CD8-positive, alpha-beta memory T cell (primary cell): Measurements from ENCODE around the gene CPTP. TPM values are rescaled to one million over a fixed set of nuclear protein-coding genes. Genes with fewer than 3 reads are reported as not detected.
"Not testable (repeated sequence)": the region's sequence is repeated elsewhere in the genome, so short reads cannot be mapped to it uniquely, and the experiment has no call there.

Experiments used
- CTCF ChIA-PET: fragments of 350-600 bp; sonication (Branson Sonifier 250); formaldehyde crosslinking; loops from one replicate; lab custom pipeline; 2021; ENCODE audit warnings: antibody characterized with exemption; lab: Charles Lee
- POLR2A ChIA-PET: fragments of 350-600 bp; sonication (Branson Sonifier 250); formaldehyde crosslinking; loops from one replicate; lab custom pipeline; 2021; ENCODE audit warnings: antibody characterized with exemption; lab: Charles Lee
- DNase-seq, 5 donors: peaks; one replicate each; pipeline versions ENCODE4 v3.0.0 to v3.0.0-alpha.2; 2020 to 2022; ENCODE audit warnings: mixed read lengths in 1 of 5
- H3K27ac ChIP-seq: one replicate; pipeline ENCODE4 v1.7.0; 2013; ENCODE audit warnings: low read depth, mild to moderate bottlenecking, low read length, moderate library complexity
- H3K27me3 ChIP-seq: 2 replicates; pipeline ENCODE4 v1.7.0; 2013; ENCODE audit warnings: low read length, mild to moderate bottlenecking; ENCODE audit not compliant: insufficient read depth, poor library complexity, severe bottlenecking
- H3K36me3 ChIP-seq: 2 replicates; pipeline ENCODE4 v1.7.0; 2013; ENCODE audit warnings: mild to moderate bottlenecking, low read length, moderate library complexity; ENCODE audit not compliant: insufficient read depth
- H3K4me1 ChIP-seq: 2 replicates; pipeline ENCODE4 v1.7.0; 2013; ENCODE audit warnings: mild to moderate bottlenecking, low read length, moderate library complexity; ENCODE audit not compliant: insufficient read depth
- H3K4me3 ChIP-seq: 2 replicates; pipeline ENCODE4 v1.7.0; 2013; ENCODE audit warnings: mild to moderate bottlenecking, low read length
- H3K9me3 ChIP-seq: 2 replicates; pipeline ENCODE4 v1.7.0; 2013; ENCODE audit warnings: mild to moderate bottlenecking, low read length
- H3K27ac Mint-ChIP-seq, 8 donors: one replicate each; pipeline ENCODE4 v1.8.0; 2020 to 2021; ENCODE audit warnings: mixed read lengths in 8 of 8, mild to moderate bottlenecking in 6 of 8, inconsistent platforms in 3 of 8, moderate library complexity in 3 of 8
- H3K27me3 Mint-ChIP-seq, 2 donors: one replicate each; pipeline ENCODE4 v1.8.0; 2020 to 2021; ENCODE audit warnings: mixed read lengths in 2 of 2, mild to moderate bottlenecking in 1 of 2, moderate library complexity in 1 of 2
- H3K36me3 Mint-ChIP-seq, 3 donors: one replicate each; pipeline ENCODE4 v1.8.0; 2020 to 2021; ENCODE audit warnings: mixed read lengths in 3 of 3, inconsistent platforms in 1 of 3, mild to moderate bottlenecking in 1 of 3
- H3K4me1 Mint-ChIP-seq, 3 donors: one replicate each; pipeline ENCODE4 v1.8.0; 2020 to 2021; ENCODE audit warnings: mixed read lengths in 3 of 3, inconsistent platforms in 1 of 3, mild to moderate bottlenecking in 1 of 3
- H3K4me3 Mint-ChIP-seq, 7 donors: one replicate each; pipeline ENCODE4 v1.8.0; 2020 to 2021; ENCODE audit warnings: mixed read lengths in 7 of 7, mild to moderate bottlenecking in 6 of 7, moderate library complexity in 4 of 7, inconsistent platforms in 2 of 7
- H3K9me3 Mint-ChIP-seq, 5 donors: one replicate each; pipeline ENCODE4 v1.8.0; 2020 to 2022; ENCODE audit warnings: mixed read lengths in 5 of 5, mild to moderate bottlenecking in 3 of 5, moderate library complexity in 2 of 5, inconsistent platforms in 1 of 5
- polyA plus RNA-seq: library from polyadenylated mRNA; unstranded; fragments of 300-500 nt; fragmentation: Illumina TruSeq; gene quantifications from one replicate; pipeline ENCODE4 v1.2.3, GENCODE V29; 2021
- total RNA-seq, 2 experiments: library from RNA; stranded (reverse); gene quantifications; one replicate each; pipeline ENCODE4 v1.2.3, GENCODE V29; 2021

CPTP gene
- total and polyA plus RNA-seq, 3 experiments from 2014 or later = 17.6 to 23.6 (median 18.3) TPM

- Mint-ChIP-seq H3K36me3 (peaks cover 0 to 12% (median 0%) of the 10 kb centered on the region in 3 donors), H3K27ac (peak overlapping the region in 5 of 8 donors; percentile 33 to 63 (median 54)), H3K4me1 (peaks cover 10 to 40% (median 16%) of the 10 kb centered on the region in 3 donors)
- DNase-seq, H3K27me3 Mint-ChIP-seq, H3K4me3 Mint-ChIP-seq, H3K36me3 ChIP-seq, H3K9me3 Mint-ChIP-seq, H3K27ac ChIP-seq, H3K9me3 ChIP-seq, H3K27me3 ChIP-seq, H3K4me3 ChIP-seq: not testable (repeated sequence)
- CTCF ChIA-PET = interaction anchor here (1.1 to 6.5 kb wide), 4 partner anchors 29 to 248 kb away, joined by 3 to 57 read pairs (median 8); partner anchors contain the start of gene CCNL2
- peaks cover 30% of the 10 kb centered on the region for H3K4me1 ChIP-seq
- POLR2A ChIA-PET = interaction anchor here (2.2 kb wide), 1 partner anchor 29 kb away, joined by 10 read pairs; the partner anchor contains the start of gene CCNL2
These were observed 45.5 kb downstream of the CPTP start for GRCh38 chr1:1370094-1370493.

- peaks cover 32% of the 10 kb centered on the region for H3K4me1 ChIP-seq
- Mint-ChIP-seq H3K27ac (peak overlapping the region in 3 of 8 donors; percentile 63 to 96 (median 81)), H3K4me1 (peaks cover 15 to 45% (median 20%) of the 10 kb centered on the region in 3 donors), H3K27me3 (no peaks in the 10 kb centered on the region), H3K36me3 (peaks cover 0 to 15% (median 0%) of the 10 kb centered on the region in 3 donors), H3K9me3 (no peaks in the 10 kb centered on the region), H3K4me3 (peak overlapping the region in 3 of 7 donors; percentile 41 to 91 (median 46))
- H3K27ac ChIP-seq = no peak overlapping the region
- peak in 1 of 5 donors; percentile 38 for DNase-seq
- H3K27me3 ChIP-seq = no peaks in the 10 kb centered on the region
- no peaks in the 10 kb centered on the region for H3K36me3 ChIP-seq
- CTCF ChIA-PET = interaction anchor here (1.0 to 6.5 kb wide), 11 partner anchors 9 to 249 kb away, joined by 3 to 57 read pairs (median 4); partner anchors contain the start of genes CCNL2 and DVL1
- no peak overlapping the region for H3K4me3 ChIP-seq
- H3K9me3 ChIP-seq = no peaks in the 10 kb centered on the region
- POLR2A ChIA-PET = interaction anchor here (1.0 to 2.2 kb wide), 5 partner anchors 17 to 248 kb away, joined by 3 to 10 read pairs (median 3); partner anchors contain the start of genes CCNL2 and DVL1
These were observed 46.2 kb downstream of the CPTP start for GRCh38 chr1:1370771-1371300.

- POLR2A ChIA-PET = interaction anchor here (0.7 to 2.2 kb wide), 7 partner anchors 14 to 249 kb away, joined by 3 to 10 read pairs (median 3); partner anchors contain the start of genes CCNL2 and DVL1
- CTCF ChIA-PET = interaction anchor here (0.8 to 6.5 kb wide), 20 partner anchors 9 to 387 kb away, joined by 3 to 57 read pairs (median 6); partner anchors contain the start of genes CCNL2, DVL1, MXRA8 and UBE2J2
- Histone ChIP-seq H3K9me3 (no peaks in the 10 kb centered on the region), H3K4me1 (peaks cover 37% of the 10 kb centered on the region), H3K27ac (no peak overlapping the region), H3K27me3 (no peaks in the 10 kb centered on the region), H3K4me3 (peak overlapping the region; percentile 42), H3K36me3 (no peaks in the 10 kb centered on the region)
- Mint-ChIP-seq H3K4me1 (peaks cover 15 to 47% (median 20%) of the 10 kb centered on the region in 3 donors), H3K9me3 (no peaks in the 10 kb centered on the region), H3K27me3 (no peaks in the 10 kb centered on the region), H3K36me3 (peaks cover 0 to 15% (median 0%) of the 10 kb centered on the region in 3 donors), H3K27ac (peak overlapping the region in 6 of 8 donors; percentile 9 to 96 (median 78)), H3K4me3 (peak overlapping the region; percentile 24 to 91 (median 41))
- peak; percentile 68 to 94 (median 85) for DNase-seq
These were observed 46.8 kb downstream of the CPTP start for GRCh38 chr1:1371364-1371745.

GRCh38 chr1:1371746-1372711 is 47.4 kb downstream of the CPTP start:
- H3K36me3 Mint-ChIP-seq = peaks cover 0 to 15% (median 0%) of the 10 kb centered on the region in 3 donors
- Histone ChIP-seq H3K9me3 (no peaks in the 10 kb centered on the region), H3K36me3 (no peaks in the 10 kb centered on the region), H3K4me1 (peaks cover 37% of the 10 kb centered on the region), H3K27ac (no peak overlapping the region), H3K27me3 (no peaks in the 10 kb centered on the region), H3K4me3 (peak overlapping the region; percentile 42)
- CTCF ChIA-PET = interaction anchor here (0.8 to 6.5 kb wide), 24 partner anchors 8 to 388 kb away, joined by 3 to 57 read pairs (median 4); partner anchors contain the start of genes CCNL2, DVL1, MRPL20 and MXRA8
- H3K4me1 Mint-ChIP-seq = peaks cover 15 to 47% (median 20%) of the 10 kb centered on the region in 3 donors
- POLR2A ChIA-PET = interaction anchor here (0.6 to 2.2 kb wide), 10 partner anchors 9 to 1018 kb away, joined by 3 to 10 read pairs (median 4); partner anchors contain the start of genes CCNL2, DVL1 and MRPL20
- peak overlapping the region; percentile 41 to 91 (median 56) for H3K4me3 Mint-ChIP-seq
- peak; percentile 67 to 82 (median 75) for DNase-seq
- H3K27ac Mint-ChIP-seq = peak overlapping the region; percentile 56 to 96 (median 82)
- H3K27me3 Mint-ChIP-seq = no peaks in the 10 kb centered on the region
- no peaks in the 10 kb centered on the region for H3K9me3 Mint-ChIP-seq

GRCh38 chr1:1373051-1373814 is 48.6 kb downstream of the CPTP start:
- Histone ChIP-seq H3K36me3 (no peaks in the 10 kb centered on the region), H3K4me1 (peaks cover 37% of the 10 kb centered on the region), H3K27ac (no peak overlapping the region), H3K9me3 (no peaks in the 10 kb centered on the region), H3K27me3 (no peaks in the 10 kb centered on the region), H3K4me3 (no peak overlapping the region)
- no peak for DNase-seq
- POLR2A ChIA-PET = interaction anchor here (0.6 to 2.9 kb wide), 4 partner anchors 10 to 34 kb away, joined by 3 to 16 read pairs (median 4); partner anchors contain the start of gene MRPL20
- Mint-ChIP-seq H3K4me1 (peaks cover 15 to 47% (median 20%) of the 10 kb centered on the region in 3 donors), H3K27ac (peak overlapping the region in 7 of 8 donors; percentile 58 to 95 (median 76)), H3K4me3 (peak overlapping the region; percentile 62 to 88 (median 73)), H3K9me3 (no peaks in the 10 kb centered on the region), H3K36me3 (peaks cover 0 to 15% (median 0%) of the 10 kb centered on the region in 3 donors), H3K27me3 (no peaks in the 10 kb centered on the region)
- CTCF ChIA-PET = interaction anchor here (0.6 to 6.5 kb wide), 14 partner anchors 15 to 389 kb away, joined by 3 to 57 read pairs (median 6); partner anchors contain the start of genes CCNL2, MRPL20 and MXRA8

- POLR2A ChIA-PET = interaction anchor here (0.9 to 2.9 kb wide), 4 partner anchors 20 to 240 kb away, joined by 3 to 48 read pairs (median 12); partner anchors contain the start of genes CCNL2, MIB2 and MRPL20
- CTCF ChIA-PET = interaction anchor here (1.4 to 6.5 kb wide), 5 partner anchors 26 to 252 kb away, joined by 4 to 57 read pairs (median 5); partner anchors contain the start of genes CCNL2 and MRPL20
- no peaks in the 10 kb centered on the region for H3K9me3 Mint-ChIP-seq
These were observed 49.4 kb downstream of the CPTP start for GRCh38 chr1:1373815-1374588.

More at GRCh38 chr1:1373815-1374588, 49.4 kb downstream of the CPTP start:
- Mint-ChIP-seq H3K36me3 (peaks cover 0 to 15% (median 0%) of the 10 kb centered on the region in 3 donors), H3K4me1 (peaks cover 15 to 47% (median 20%) of the 10 kb centered on the region in 3 donors), H3K4me3 (peak overlapping the region; percentile 76 to 96 (median 90)), H3K27ac (peak overlapping the region; percentile 58 to 98 (median 74)), H3K27me3 (no peaks in the 10 kb centered on the region)
- Histone ChIP-seq H3K27ac (peak overlapping the region; percentile 91), H3K9me3 (no peaks in the 10 kb centered on the region), H3K4me3 (peak overlapping the region; percentile 82), H3K27me3 (no peaks in the 10 kb centered on the region), H3K4me1 (peaks cover 37% of the 10 kb centered on the region), H3K36me3 (no peaks in the 10 kb centered on the region)
- DNase-seq = no peak
